Subcutaneous adipose tissue (tissue), 4 donors: ENCODE measurements around the gene SLC47A2. TPM values are rescaled to one million over a fixed set of nuclear protein-coding genes. Genes with fewer than 3 reads are reported as not detected.

Source experiments
- total RNA-seq, 4 donors: library from RNA; depleted of rRNA; stranded (reverse); fragments of >200 nt; gene quantifications; one replicate each; pipeline ENCODE4 v1.1.0, GENCODE V29; 2016
- TF ChIP-seq, protein P1 (sequence below): fragments of 450-650 bp; IDR thresholded peaks from one replicate; pipeline ENCODE4 v1.5.1; 2016; ENCODE audit warnings: low read depth, mild to moderate bottlenecking, control low read depth, antibody characterized with exemption, moderate library complexity

Gene SLC47A2
- total RNA-seq, 4 donors from 2014 or later, result not detected

GRCh38 chr17:19752216-19753050, 36.0 kb upstream of the SLC47A2 start:
- TF ChIP-seq, protein P1, sequence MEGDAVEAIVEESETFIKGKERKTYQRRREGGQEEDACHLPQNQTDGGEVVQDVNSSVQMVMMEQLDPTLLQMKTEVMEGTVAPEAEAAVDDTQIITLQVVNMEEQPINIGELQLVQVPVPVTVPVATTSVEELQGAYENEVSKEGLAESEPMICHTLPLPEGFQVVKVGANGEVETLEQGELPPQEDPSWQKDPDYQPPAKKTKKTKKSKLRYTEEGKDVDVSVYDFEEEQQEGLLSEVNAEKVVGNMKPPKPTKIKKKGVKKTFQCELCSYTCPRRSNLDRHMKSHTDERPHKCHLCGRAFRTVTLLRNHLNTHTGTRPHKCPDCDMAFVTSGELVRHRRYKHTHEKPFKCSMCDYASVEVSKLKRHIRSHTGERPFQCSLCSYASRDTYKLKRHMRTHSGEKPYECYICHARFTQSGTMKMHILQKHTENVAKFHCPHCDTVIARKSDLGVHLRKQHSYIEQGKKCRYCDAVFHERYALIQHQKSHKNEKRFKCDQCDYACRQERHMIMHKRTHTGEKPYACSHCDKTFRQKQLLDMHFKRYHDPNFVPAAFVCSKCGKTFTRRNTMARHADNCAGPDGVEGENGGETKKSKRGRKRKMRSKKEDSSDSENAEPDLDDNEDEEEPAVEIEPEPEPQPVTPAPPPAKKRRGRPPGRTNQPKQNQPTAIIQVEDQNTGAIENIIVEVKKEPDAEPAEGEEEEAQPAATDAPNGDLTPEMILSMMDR, result no peak

DNA sequence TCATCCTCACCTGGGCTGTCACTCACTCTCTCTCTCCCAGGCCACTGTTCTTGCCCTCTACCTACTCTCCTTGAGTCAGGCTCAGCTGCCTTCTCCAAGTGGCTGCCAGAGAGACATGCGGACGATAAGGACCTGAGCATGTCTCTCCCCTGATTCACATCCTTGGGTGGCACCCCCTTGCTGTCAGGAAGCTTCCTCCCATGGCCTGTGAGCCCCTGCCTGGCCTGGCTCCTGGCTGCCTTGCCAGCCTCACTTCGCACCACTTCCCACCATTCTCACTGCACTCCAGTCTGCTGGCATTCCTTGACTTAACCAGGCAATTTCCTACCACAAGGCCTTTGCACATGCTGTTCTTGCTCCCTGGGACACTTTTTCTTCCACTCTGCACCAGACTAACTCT, 34.5 kb upstream of the SLC47A2 start:
- TF ChIP-seq, protein P1, result no peak

DNA sequence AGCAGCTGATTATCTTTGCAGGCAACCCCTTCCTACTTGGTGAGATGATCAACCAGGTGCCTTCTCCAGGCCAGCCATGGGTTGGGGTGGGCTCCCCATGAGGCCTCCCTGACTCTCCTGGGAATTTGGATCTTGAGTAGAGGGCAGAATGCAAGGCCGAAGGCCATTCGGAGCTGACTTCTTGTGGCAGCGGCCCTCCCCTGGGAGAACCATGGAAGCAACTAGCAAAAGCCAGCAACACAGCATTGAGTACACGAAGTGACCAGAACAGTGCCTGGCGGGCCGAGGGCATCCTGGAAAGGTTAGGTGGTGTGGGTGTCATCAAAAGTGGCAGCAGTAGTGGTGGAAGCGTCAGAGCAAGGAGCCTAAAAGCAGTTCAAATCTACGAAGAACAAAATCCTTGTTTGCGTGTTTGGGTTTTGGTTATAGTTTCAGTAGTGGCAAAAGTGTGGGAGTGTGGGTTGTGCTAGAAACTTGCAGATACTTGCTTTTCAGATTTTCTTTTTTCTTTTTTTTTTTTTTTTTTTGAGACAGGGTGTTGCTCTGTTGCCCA, 33.7 kb upstream of the SLC47A2 start:
- TF ChIP-seq, protein P1, result no peak

- TF ChIP-seq, protein P1, result no peak
Observed at GRCh38 chr17:19748807-19749193, 32.4 kb upstream of the SLC47A2 start.

DNA sequence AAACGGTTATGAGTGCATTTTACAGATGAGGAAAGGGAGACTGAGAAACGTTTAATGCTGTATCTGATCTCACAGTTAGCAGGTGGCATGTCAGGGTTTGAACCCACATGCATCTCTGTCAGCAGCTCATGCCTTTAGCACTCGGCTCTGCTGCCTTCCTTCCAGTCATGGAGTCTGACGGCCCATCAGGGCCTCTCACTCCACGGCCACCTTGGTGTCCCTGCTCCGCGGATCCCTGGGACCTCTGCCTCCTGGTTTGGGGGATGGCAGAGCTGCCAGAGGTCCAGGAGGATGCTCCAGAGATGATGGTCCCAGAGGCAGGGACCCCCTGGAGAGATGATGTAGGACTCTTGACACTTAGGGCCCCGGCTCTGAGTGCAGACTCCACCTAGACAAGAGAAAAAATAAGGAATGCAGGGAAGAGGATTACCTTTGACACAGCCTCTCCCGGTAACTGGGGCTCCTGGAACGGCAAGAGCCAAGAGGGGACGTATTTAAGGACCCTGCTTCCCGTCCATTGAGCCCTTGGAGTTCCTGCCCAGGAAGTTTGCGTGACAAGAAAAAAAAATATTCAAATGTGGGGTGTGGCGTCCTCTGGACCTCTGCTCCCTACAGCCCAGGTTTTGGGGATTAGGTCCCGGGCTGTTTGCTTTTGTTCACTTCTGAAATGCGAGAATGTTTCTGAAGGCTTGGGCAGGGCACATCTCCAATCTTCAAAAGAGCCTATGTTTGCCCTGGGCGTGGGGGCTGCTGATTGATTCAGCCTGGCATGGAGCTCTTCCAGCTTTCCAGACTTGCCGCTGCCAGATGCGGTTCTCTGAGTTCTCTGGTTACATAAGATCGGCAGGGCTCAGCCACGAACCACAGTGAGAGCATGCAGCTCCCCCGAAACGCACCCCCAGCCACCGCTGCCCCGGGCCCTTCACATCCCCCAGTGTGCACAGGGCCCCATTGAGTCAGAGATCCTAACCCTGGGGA, 31.7 kb upstream of the SLC47A2 start, which contains the start of gene ALDH3A1:
Gene ALDH3A1, minus strand, starts transcription at position 470 of the 978 bp plus-strand sequence. CDS start 3,169 bp downstream, outside the sequence.
- TF ChIP-seq, protein P1, result no peak

- TF ChIP-seq, protein P1, result no peak
Observed at GRCh38 chr17:19747159-19747719, 30.9 kb upstream of the SLC47A2 start.
